Astrocyte (in vitro differentiated cells and primary cell): ENCODE results near the gene TLE2. TPM values are rescaled to one million over a fixed set of nuclear protein-coding genes. Genes with fewer than 3 reads are reported as not detected.
"Not testable (repeated sequence)": the region's sequence is repeated elsewhere in the genome, so short reads cannot be mapped to it uniquely, and the experiment has no call there.

ENCODE experiments used
- DNase-seq: peaks from one replicate; pipeline ENCODE4 v3.0.0-alpha.2; 2010; ENCODE audit warnings: low read depth
- FAIRE-seq: peaks from 2 replicates; lab custom pipeline; 2011; peaks lifted over from hg19 to GRCh38; lab: Jason Lieb, UNC
- H2AFZ ChIP-seq: 2 replicates; pipeline ENCODE4 v1.6.0; 2012; ENCODE audit warnings: low read depth, low read length, inconsistent platforms
- H3K27ac ChIP-seq: 2 replicates; pipeline ENCODE4 v1.5.1; 2011; ENCODE audit warnings: low read depth, low read length, inconsistent platforms
- H3K27me3 ChIP-seq: 2 replicates; pipeline ENCODE4 v1.6.0; 2011; ENCODE audit warnings: low read length, inconsistent platforms; ENCODE audit not compliant: insufficient read depth
- H3K36me3 ChIP-seq: 2 replicates; pipeline ENCODE4 v1.5.1; 2011; ENCODE audit warnings: low read length, inconsistent platforms; ENCODE audit not compliant: insufficient read depth
- H3K4me1 ChIP-seq: 2 replicates; pipeline ENCODE4 v1.5.1; 2011; ENCODE audit warnings: low read length, inconsistent platforms; ENCODE audit not compliant: insufficient read depth
- H3K4me2 ChIP-seq: 2 replicates; pipeline ENCODE4 v1.6.0; 2012; ENCODE audit warnings: low read length, inconsistent platforms
- H3K4me3 ChIP-seq: 2 replicates; pipeline ENCODE4 v1.5.1; 2011; ENCODE audit warnings: low read depth, mild to moderate bottlenecking, low read length, inconsistent platforms; ENCODE audit not compliant: insufficient read depth
- H3K79me2 ChIP-seq: 2 replicates; pipeline ENCODE4 v1.6.0; 2012; ENCODE audit warnings: mild to moderate bottlenecking, low read length, inconsistent platforms; ENCODE audit not compliant: insufficient read depth
- H3K9ac ChIP-seq: 2 replicates; pipeline ENCODE4 v1.6.0; 2012; ENCODE audit warnings: mild to moderate bottlenecking, low read length, inconsistent platforms
- H3K9me3 ChIP-seq: 2 replicates; pipeline ENCODE4 v1.5.1; 2012; ENCODE audit warnings: low read depth, mild to moderate bottlenecking, low read length, inconsistent platforms; ENCODE audit not compliant: insufficient read depth
- H4K20me1 ChIP-seq: 2 replicates; pipeline ENCODE4 v1.6.0; 2012; ENCODE audit warnings: low read length, inconsistent platforms; ENCODE audit not compliant: insufficient read depth
- H3K27ac Mint-ChIP-seq: one replicate; pipeline ENCODE4 v1.8.0; 2021; ENCODE audit warnings: mild to moderate bottlenecking, mixed read lengths; ENCODE audit not compliant: unreplicated experiment
- H3K27me3 Mint-ChIP-seq: one replicate; pipeline ENCODE4 v1.8.0; 2021; ENCODE audit warnings: low read depth, mixed read lengths; ENCODE audit not compliant: unreplicated experiment
- H3K36me3 Mint-ChIP-seq: one replicate; pipeline ENCODE4 v1.8.0; 2021; ENCODE audit warnings: low read depth, mixed read lengths; ENCODE audit not compliant: unreplicated experiment
- H3K4me1 Mint-ChIP-seq: one replicate; pipeline ENCODE4 v1.8.0; 2021; ENCODE audit warnings: low read depth, mixed read lengths; ENCODE audit not compliant: unreplicated experiment
- H3K4me3 Mint-ChIP-seq: one replicate; pipeline ENCODE4 v1.8.0; 2021; ENCODE audit warnings: mild to moderate bottlenecking, moderate library complexity, mixed read lengths; ENCODE audit not compliant: unreplicated experiment
- H3K9me3 Mint-ChIP-seq: one replicate; pipeline ENCODE4 v1.8.0; 2021; ENCODE audit warnings: mild to moderate bottlenecking, mixed read lengths; ENCODE audit not compliant: unreplicated experiment
- CTCF ChIP-seq: IDR thresholded peaks from 2 replicates; pipeline ENCODE4 v1.5.1; 2011; ENCODE audit warnings: low read depth, mild to moderate bottlenecking, inconsistent platforms, low read length, moderate library complexity; ENCODE audit not compliant: insufficient read depth
- EZH2 ChIP-seq: IDR thresholded peaks from 2 replicates; pipeline ENCODE4 v1.6.1; 2012; ENCODE audit warnings: mild to moderate bottlenecking, low read length, inconsistent platforms; ENCODE audit not compliant: insufficient read depth
- total RNA-seq: library from RNA; stranded (reverse); gene quantifications from 2 replicates; pipeline ENCODE4 v1.2.1, GENCODE V29; 2021

Gene TLE2
- total RNA-seq, 1 donor from 2014 or later, result 0.79 TPM

- H3K9ac ChIP-seq, result no peak overlapping the region
- Mint-ChIP-seq H3K4me1 (peaks cover 8% of the 10 kb centered on the region), H3K36me3 (peaks cover 12% of the 10 kb centered on the region), H3K27ac (no peak overlapping the region), H3K4me3 (no peak overlapping the region), H3K27me3 (peaks cover 6% of the 10 kb centered on the region), H3K9me3 (no peaks in the 10 kb centered on the region)
- DNase-seq (no peak), FAIRE-seq (no peak)
- H2AFZ ChIP-seq, result no peak overlapping the region
- H3K79me2 ChIP-seq, result peaks cover 7% of the 10 kb centered on the region
- no peaks in the 10 kb centered on the region for H3K27me3 ChIP-seq
- no peaks in the 10 kb centered on the region for H3K9me3 ChIP-seq
- H3K4me2 ChIP-seq, result no peak overlapping the region
- no peak for TF ChIP-seq EZH2
- no peak for TF ChIP-seq CTCF
- peaks cover 44% of the 10 kb centered on the region for H4K20me1 ChIP-seq
- peaks cover 5% of the 10 kb centered on the region for H3K36me3 ChIP-seq
- peaks cover 24% of the 10 kb centered on the region for H3K4me1 ChIP-seq
- H3K4me3 ChIP-seq, result no peak overlapping the region
- no peak overlapping the region for H3K27ac ChIP-seq
Observed at GRCh38 chr19:3053218-3053621, 24.1 kb upstream of the TLE2 start.

- FAIRE-seq, H3K9ac ChIP-seq, H3K27ac ChIP-seq, H3K4me2 ChIP-seq, H3K36me3 Mint-ChIP-seq, H2AFZ ChIP-seq, H3K4me1 ChIP-seq, H3K4me3 Mint-ChIP-seq, H3K27me3 ChIP-seq, H3K36me3 ChIP-seq, H3K4me1 Mint-ChIP-seq, DNase-seq, H3K27ac Mint-ChIP-seq, H3K4me3 ChIP-seq, H3K9me3 ChIP-seq, H3K9me3 Mint-ChIP-seq, H3K79me2 ChIP-seq: not testable (repeated sequence)
- H4K20me1 ChIP-seq, result peaks cover 17% of the 10 kb centered on the region
- peaks cover 21% of the 10 kb centered on the region for H3K27me3 Mint-ChIP-seq
Observed at GRCh38 chr19:3050016-3050415, 20.9 kb upstream of the TLE2 start.

GRCh38 chr19:3049089-3049488, 20.0 kb upstream of the TLE2 start:
- Histone ChIP-seq H3K9ac (no peak overlapping the region), H3K27ac (no peak overlapping the region)

More at GRCh38 chr19:3049089-3049488, 20.0 kb upstream of the TLE2 start:
- Mint-ChIP-seq H3K4me1 (no peaks in the 10 kb centered on the region), H3K4me3 (no peak overlapping the region), H3K36me3 (no peaks in the 10 kb centered on the region), H3K27me3 (peaks cover 30% of the 10 kb centered on the region), H3K9me3 (no peaks in the 10 kb centered on the region), H3K27ac (no peak overlapping the region)
- Histone ChIP-seq H3K9me3 (no peaks in the 10 kb centered on the region), H3K4me3 (no peak overlapping the region), H3K4me1 (peaks cover 5% of the 10 kb centered on the region), H4K20me1 (peaks cover 8% of the 10 kb centered on the region), H3K79me2 (no peaks in the 10 kb centered on the region), H3K4me2 (no peak overlapping the region), H3K27me3 (peaks cover 4% of the 10 kb centered on the region), H2AFZ (no peak overlapping the region), H3K36me3 (no peaks in the 10 kb centered on the region)
- DNase-seq (no peak), FAIRE-seq (no peak)
- TF ChIP-seq CTCF, result no peak
- TF ChIP-seq EZH2, result no peak
